NCI-H1417 treated with DMSO at 0.1 percent for 48 hours (cell line): ENCODE data around the gene RNF213.
"Not testable (repeated sequence)": the region's sequence is repeated elsewhere in the genome, so short reads cannot be mapped to it uniquely, and the experiment has no call there.

Source experiments
- DNase-seq: peaks from one replicate; lab custom pipeline; 2025; lab: John Stamatoyannopoulos, UW

The RNF213 gene

DNA sequence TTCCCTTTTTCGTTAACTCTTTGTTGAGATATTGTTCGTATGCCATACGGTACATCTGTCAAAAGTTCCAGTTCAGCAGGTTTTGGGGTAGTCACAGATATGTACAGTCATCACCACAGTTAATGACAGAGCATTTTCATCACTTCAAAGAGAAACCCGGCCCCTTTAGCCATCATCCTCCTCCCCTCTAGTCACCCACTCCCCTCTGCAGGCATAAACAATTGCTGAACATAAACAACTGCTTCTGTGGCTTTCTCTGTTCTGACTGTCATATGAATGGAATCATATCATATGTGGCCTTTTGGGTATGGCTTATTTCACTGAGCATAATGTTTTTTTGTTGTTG is 59.3 kb downstream of the RNF213 start:
- DNase-seq: no peak

DNA sequence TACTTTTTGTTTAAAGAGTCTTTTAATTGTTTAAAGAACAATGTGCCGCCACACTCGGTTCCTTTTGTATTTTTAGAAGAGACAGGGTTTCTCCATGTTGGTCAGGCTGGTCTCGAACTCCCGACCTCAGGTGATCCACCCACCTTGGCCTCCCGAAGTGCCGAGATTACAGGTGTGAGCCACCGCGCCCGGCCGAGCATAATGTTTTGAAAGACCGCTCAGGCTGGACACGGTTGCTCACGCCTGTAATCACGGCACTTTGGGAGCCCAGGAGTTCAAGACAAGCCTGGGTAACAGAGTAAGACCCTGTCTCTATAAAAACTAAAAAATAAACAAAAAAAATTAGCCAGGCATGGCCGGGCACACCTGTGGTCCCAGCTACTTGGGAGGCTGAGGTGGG is 59.8 kb downstream of the RNF213 start:
- no peak for DNase-seq

DNA sequence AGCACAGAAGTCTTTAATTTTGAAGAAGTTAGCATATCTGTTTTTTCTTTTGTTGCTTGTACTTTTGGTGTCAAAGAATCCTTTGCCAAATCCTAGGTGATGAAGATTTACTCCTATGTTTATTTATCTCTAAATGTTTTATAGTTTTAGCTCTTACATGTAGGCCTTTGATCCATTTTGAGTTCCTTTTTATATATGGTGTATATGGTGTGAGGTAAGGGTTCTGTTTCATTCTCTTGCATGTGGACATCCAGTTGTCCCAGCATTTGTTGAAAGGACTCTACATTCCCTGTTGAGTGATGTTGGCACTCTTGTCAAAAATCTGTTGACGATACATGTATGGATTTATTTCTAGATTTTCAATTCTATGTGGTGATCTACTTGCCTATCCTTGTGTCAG is 62.2 kb downstream of the RNF213 start:
- no peak for DNase-seq

DNA sequence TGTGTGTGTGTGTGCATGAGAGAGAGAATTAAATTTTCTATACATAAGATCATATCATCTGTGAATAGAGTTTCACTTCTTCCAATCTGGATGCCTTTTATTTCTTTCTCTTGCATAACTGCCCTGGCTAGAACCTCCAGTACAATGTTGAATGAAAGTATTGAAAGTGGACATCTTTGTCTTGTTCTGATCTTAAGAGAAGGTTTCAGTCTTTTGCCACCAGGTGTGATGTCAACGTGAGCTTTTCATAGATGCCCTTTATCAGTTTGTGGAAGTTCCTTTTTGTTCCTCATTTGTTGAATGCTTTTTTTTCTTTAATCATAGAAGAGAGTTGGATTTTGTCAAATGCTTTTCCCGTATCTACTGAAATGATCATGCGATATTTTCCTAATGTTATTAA is 63.3 kb downstream of the RNF213 start:
- DNase-seq: no peak

DNA sequence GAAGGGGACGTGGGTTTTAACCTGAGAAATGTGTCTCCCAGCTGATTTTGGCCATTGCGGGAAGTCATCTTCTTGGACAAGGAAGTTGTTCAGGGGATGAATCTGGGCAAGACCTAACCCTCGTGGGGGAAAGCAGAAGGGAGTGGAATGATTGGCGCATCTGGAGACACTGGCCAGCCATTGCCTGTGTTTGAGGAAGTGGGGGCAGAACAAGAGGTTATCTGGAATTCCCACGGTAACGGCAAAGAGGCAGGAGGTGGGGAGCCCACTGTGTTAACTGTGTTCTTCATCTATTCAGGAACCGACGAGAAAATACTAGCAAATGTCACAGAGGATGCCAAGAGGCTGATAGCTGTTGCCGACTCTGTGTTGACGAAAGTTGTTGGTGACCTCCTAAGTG is 66.9 kb downstream of the RNF213 start:
- DNase-seq: no peak

DNA sequence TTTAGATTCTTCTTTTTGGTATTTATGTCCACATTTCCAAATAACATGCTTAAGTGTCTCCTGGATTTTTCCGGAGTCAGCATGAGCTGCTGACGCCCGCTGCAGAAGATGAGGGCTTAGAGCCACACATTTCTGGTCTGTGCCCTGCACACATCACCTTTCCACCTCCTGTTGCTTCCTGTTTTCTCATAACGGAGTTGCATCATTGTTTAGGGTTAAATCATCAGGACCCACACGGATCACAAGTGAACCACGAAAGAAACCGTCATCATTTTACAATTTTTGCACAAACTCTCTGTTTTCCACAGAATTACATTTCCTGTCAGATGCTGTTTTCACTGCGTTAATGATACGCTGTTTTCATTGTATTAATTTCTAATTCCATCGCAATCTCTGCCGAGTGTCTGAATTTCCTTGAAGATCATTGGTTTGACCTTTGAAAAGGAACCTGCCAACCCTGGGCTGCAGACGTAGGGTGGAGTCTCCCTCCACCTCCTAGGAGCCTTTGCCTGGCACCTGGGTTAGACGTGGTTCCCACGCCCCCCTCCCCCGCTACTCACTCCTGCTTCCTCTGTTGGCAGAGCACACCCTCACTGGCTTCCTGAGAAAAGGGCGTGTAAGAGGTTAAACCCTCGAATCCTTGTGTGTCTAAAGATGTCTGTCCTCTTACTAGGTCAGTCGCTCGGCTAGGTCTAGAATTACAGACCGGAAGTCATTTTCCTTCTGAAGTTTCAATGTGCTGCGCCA is 68.2 kb downstream of the RNF213 start:
- DNase-seq: no peak

- DNase-seq: not testable (repeated sequence)
These were observed 68.8 kb downstream of the RNF213 start for GRCh38 chr17:80329421-80329820.

DNA sequence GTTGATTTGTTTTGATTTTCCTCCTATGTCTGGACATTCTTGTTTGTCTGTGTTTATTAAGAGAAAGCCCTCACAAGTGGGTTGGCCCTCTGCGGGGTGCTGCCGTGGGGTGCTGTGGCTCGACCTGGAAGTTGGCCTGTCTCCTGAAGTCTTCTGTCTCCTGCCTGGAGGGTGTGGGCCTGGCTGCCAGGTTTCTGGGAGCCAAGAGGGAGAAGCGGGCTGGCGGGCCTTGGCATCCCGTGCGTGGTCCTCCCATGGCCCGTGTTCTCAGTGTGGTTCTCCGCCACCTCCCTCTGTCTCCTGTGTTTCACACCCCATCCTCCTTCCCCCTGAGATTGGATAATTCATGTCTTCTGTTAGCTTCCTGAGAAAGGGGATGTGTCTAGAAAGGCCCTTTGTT is 69.6 kb downstream of the RNF213 start:
- DNase-seq: no peak

DNA sequence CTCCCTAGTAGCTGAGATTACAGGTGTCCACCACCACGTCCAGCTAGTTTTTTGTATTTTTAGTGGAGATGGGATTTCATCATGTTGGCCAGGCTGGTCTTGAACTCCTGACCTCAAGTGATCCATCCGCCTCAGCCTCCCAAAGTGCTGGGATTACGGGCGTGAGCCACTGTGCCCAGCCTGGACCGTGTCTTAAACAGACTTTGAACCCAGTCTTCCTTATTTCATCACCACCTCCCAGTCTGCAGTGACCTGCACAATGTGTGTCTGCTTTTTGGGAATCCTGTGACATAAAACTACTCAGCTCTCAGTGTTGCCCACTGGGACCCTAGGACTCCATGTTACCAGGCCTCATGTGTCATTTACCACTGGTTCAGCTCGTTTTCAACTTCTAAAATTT is 70.3 kb downstream of the RNF213 start:
- DNase-seq: not testable (repeated sequence)

DNA sequence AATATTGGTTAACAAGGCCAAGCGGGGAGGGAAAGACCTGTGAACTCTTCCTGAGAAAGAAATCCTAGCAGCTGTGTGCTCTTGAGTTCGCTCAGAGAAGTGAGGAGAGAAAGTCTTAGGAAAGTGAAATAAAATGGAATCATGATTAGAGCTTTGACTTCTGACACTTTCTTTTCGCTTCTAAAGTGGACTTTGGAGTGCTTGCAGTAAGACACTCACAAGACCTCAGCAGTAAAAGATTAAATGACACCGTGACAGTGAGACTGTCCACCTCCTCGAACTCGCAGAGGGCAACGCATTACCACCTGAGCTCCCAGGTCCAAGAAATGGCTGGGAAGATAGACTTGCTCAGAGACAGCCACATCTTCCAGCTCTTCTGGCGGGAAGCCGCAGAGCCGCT is 71.2 kb downstream of the RNF213 start:
- DNase-seq: no peak

DNA sequence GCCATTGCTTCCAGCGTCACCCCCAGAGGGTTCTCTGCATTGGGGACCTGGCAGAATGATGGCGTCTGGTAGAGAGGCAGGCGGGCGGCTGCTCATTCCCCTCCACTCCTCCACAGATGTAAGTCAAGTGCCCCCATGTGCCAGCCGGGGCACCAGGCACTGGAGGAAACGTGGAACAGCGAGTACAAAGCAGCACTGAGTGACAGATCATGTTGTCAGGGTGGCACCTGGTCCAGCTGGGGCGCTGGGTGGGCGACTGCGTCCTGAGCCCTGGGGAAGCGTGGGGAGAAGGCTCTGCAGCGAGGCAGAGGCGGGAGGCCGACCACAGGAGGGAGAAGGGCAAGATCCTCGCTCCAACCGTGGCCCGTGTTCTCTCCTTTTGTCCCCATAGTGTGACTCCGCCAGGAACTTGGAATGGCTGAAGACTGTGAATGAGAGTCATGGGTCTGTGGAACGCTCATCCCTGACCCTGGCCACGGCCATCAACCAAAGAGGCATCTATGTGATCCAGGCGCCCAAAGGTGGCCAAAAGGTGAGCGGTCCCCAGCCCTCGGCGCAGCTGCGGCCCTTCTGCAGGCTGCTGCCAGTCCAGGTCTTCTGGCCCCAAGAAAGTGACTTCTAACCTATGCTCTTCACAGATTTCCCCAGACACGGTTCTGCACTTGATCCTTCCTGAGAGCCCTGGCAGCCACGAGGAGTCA is 76.7 kb downstream of the RNF213 start:
- no peak for DNase-seq

DNA sequence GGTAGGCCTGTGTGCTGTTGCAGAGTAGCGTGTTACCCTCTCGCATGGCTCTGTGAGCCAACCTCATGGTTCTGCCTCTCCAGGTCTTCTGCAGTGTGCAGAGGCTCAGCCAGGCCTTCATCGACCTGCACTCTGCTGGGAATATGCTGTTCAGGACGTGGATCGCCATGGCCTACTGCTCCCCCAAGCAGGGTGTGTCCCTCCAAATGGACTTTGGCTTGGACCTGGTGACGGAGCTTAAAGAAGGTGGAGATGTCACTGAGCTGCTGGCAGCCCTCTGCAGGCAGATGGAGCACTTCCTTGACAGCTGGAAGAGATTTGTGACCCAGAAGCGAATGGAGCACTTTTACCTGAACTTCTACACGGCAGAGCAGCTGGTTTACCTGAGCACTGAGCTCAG is 78.5 kb downstream of the RNF213 start:
- no peak for DNase-seq

GRCh38 chr17:80339731-80340456 is 79.2 kb downstream of the RNF213 start:
- no peak for DNase-seq

DNA sequence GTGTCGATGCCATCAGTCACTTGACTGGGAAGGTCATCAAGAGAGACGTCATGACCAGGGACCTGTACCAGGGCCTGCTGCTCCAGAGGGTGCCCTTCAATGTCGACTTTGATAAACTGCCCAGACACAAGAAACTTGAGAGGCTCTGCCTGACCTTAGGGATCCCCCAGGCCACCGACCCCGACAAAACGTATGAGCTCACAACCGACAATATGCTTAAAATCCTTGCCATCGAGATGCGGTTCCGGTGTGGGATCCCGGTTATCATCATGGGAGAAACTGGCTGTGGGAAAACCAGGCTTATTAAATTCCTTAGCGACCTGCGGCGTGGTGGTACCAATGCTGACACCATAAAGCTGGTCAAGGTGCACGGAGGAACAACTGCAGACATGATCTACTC is 84.7 kb downstream of the RNF213 start:
- DNase-seq: no peak

DNA sequence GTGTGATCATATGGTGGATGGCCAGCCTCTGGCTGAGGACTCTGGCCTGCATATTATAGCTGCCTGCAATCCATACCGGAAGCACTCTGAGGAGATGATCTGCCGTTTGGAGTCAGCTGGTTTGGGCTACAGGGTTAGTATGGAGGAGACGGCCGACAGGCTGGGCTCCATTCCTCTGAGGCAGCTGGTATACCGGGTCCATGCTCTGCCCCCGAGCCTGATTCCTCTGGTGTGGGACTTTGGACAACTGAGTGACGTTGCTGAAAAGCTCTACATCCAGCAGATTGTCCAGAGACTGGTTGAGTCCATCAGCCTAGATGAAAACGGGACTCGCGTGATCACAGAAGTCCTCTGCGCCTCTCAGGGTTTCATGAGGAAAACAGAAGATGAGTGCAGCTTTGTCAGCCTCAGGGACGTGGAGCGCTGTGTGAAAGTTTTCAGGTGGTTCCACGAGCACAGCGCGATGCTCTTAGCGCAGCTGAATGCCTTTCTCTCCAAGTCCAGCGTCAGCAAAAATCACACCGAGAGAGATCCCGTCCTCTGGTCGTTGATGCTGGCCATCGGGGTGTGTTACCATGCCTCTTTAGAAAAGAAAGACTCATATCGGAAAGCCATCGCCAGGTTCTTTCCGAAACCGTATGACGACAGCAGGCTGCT is 85.3 kb downstream of the RNF213 start:
- DNase-seq: no peak

DNA sequence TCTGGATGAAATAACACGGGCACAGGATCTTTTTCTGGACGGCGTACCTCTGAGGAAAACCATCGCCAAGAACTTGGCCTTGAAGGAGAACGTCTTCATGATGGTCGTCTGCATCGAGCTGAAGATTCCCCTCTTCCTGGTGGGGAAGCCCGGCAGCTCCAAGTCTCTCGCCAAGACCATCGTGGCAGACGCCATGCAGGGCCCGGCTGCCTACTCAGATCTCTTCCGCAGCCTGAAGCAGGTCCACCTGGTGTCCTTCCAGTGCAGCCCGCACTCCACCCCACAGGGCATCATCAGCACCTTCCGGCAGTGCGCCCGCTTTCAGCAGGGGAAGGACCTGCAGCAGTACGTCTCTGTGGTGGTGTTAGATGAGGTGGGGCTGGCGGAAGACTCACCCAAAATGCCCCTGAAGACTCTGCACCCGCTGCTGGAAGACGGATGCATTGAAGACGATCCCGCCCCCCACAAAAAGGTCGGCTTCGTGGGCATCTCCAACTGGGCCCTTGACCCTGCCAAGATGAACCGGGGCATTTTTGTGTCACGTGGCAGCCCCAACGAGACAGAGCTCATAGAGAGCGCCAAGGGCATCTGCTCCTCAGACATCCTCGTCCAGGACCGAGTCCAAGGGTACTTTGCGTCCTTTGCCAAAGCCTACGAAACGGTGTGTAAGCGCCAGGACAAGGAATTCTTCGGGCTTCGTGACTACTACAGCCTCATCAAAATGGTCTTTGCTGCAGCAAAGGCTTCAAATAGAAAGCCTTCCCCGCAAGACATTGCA is 86.0 kb downstream of the RNF213 start:
- no peak for DNase-seq

DNA sequence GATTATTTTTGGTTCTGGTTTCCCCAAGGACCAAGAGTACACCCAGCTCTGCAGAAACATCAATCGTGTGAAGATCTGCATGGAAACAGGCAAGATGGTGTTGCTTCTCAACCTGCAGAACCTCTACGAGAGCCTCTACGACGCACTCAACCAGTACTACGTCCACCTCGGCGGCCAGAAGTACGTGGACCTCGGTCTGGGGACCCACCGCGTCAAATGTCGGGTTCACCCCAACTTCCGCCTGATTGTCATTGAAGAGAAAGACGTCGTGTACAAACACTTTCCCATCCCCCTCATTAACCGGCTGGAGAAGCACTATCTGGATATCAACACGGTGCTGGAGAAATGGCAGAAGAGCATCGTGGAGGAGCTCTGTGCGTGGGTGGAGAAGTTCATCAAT is 86.9 kb downstream of the RNF213 start:
- DNase-seq: no peak

DNA sequence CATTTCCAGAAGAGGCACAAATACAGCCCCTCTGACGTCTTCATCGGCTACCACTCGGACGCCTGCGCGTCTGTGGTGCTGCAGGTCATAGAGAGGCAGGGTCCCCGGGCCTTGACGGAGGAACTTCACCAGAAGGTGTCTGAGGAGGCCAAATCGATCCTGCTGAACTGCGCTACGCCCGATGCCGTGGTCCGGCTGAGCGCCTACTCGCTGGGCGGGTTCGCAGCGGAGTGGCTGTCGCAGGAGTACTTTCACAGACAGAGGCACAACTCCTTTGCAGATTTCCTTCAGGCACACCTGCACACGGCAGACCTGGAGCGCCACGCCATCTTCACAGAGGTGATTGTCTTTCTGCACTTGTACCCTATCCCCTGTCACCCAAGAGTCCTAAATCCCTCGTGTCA is 87.3 kb downstream of the RNF213 start:
- no peak for DNase-seq

GRCh38 chr17:80348551-80349150 is 88.0 kb downstream of the RNF213 start:
- no peak for DNase-seq

GRCh38 chr17:80349151-80349651 is 88.5 kb downstream of the RNF213 start:
- no peak for DNase-seq

GRCh38 chr17:80349751-80350150 is 89.1 kb downstream of the RNF213 start:
- no peak for DNase-seq
